Panc1 (cell line): ENCODE data around the gene CHCHD6.

Experiments
- CTCF ChIP-seq: fragments of 450-650 bp; IDR thresholded peaks from 2 replicates; pipeline ENCODE4 v1.5.1; 2017; ENCODE audit warnings: mild to moderate bottlenecking
- POLR2AphosphoS5 ChIP-seq: IDR thresholded peaks from 2 replicates; pipeline ENCODE4 v1.6.1; 2012; ENCODE audit warnings: mild to moderate bottlenecking, low read depth, low read length, moderate library complexity
- REST ChIP-seq, 2 experiments: IDR thresholded peaks; 2 replicates each; pipeline ENCODE4 v1.6.1; 2011 to 2012; ENCODE audit warnings: low read depth in 2 of 2, control low read depth in 1 of 2, low read length in 1 of 2, mild to moderate bottlenecking in 1 of 2, moderate library complexity in 1 of 2; ENCODE audit not compliant: insufficient read depth in 1 of 2
- SIN3A ChIP-seq: IDR thresholded peaks from 2 replicates; pipeline ENCODE4 v1.6.1; 2012; ENCODE audit warnings: low read depth, mild to moderate bottlenecking, low read length, moderate library complexity, borderline replicate concordance; ENCODE audit not compliant: insufficient read depth
- TCF7L2 ChIP-seq: IDR thresholded peaks from 2 replicates; pipeline ENCODE4 v1.6.1; 2011; ENCODE audit warnings: mild to moderate bottlenecking, low read depth, low read length, inconsistent platforms

- TF ChIP-seq CTCF = no peak
- TF ChIP-seq POLR2AphosphoS5 = no peak
- TF ChIP-seq REST (IDR thresholded peaks at IDR 0.05; ENCODE audit: insufficient read depth in 1 of 2, low read depth in 2 of 2, low read length in 1 of 2) = no peak
- no peak for TF ChIP-seq SIN3A
- TF ChIP-seq TCF7L2 = no peak
Measured at GRCh38 chr3:126837773-126838172, 133.7 kb downstream of the CHCHD6 start.
